Measurements from ENCODE around the gene CNST.
A peak's percentile ranks its signal among the peaks of the same experiment; 100 is the strongest.
"Not testable (repeated sequence)": the region's sequence is repeated elsewhere in the genome, so short reads cannot be mapped to it uniquely, and the experiment has no call there.

CNST gene

GRCh38 chr1:246567646-246568235, 1.5 kb downstream of the CNST start:
- no peak for DNase-seq (ENCODE audit: low spot score in 2 of 2)
- Histone ChIP-seq H3K27me3 (ENCODE audit: low read depth) (no peaks in the 10 kb centered on the region), H3K4me3 (peak overlapping the region; percentile 93), H3K9me3 (no peaks in the 10 kb centered on the region), H3K4me1 (peaks cover 6% of the 10 kb centered on the region; the same call in 1 of the 2 replicates), H3K36me3 (replicated peaks) (peaks cover 9% of the 10 kb centered on the region; the same call in 1 of the 2 replicates)
- in situ Hi-C loops (cut with MboI; ENCODE audit: low sequenced_read_pairs), result no loop called here

- no peaks in the 10 kb centered on the region for H3K27me3 ChIP-seq (ENCODE audit: low read depth)
- DNase-seq (ENCODE audit: low spot score in 2 of 2), result no peak
- in situ Hi-C loops (cut with MboI; ENCODE audit: low sequenced_read_pairs), result no loop called here
- H3K36me3 ChIP-seq (replicated peaks), result 0 out of 2 replicates have a peak, but pooled peaks cover 2% of the 10 kb centered on the region
- H3K4me3 ChIP-seq, result no peak overlapping the region
- H3K4me1 ChIP-seq, result peaks cover 6% of the 10 kb centered on the region; the same call in 1 of the 2 replicates
- H3K9me3 ChIP-seq, result no peaks in the 10 kb centered on the region
These were observed 3.3 kb downstream of the CNST start for GRCh38 chr1:246569248-246570238.

GRCh38 chr1:246571309-246571708, 5.1 kb downstream of the CNST start:
- H3K27me3 ChIP-seq (ENCODE audit: low read depth); DNase-seq (ENCODE audit: low spot score in 2 of 2); H3K4me3 ChIP-seq; H3K4me1 ChIP-seq; H3K36me3 ChIP-seq (replicated peaks); H3K9me3 ChIP-seq; in situ Hi-C loops (cut with MboI; ENCODE audit: low sequenced_read_pairs): not testable (repeated sequence)

- peaks cover 4% of the 10 kb centered on the region; the same call in 1 of the 2 replicates for H3K4me1 ChIP-seq
These were observed 5.7 kb downstream of the CNST start for GRCh38 chr1:246571953-246572352.

GRCh38 chr1:246572785-246573184, 6.5 kb downstream of the CNST start:
- Histone ChIP-seq H3K36me3 (replicated peaks) (no peaks in the 10 kb centered on the region), H3K9me3 (no peaks in the 10 kb centered on the region), H3K4me3 (no peak overlapping the region), H3K4me1 (no peaks in the 10 kb centered on the region; the same call in 1 of the 2 replicates), H3K27me3 (ENCODE audit: low read depth) (no peaks in the 10 kb centered on the region)
- DNase-seq (ENCODE audit: low spot score in 2 of 2), result no peak
- in situ Hi-C loops (cut with MboI; ENCODE audit: low sequenced_read_pairs), result no loop called here

More at GRCh38 chr1:246571953-246572352, 5.7 kb downstream of the CNST start:
- H3K27me3 ChIP-seq (ENCODE audit: low read depth), result no peaks in the 10 kb centered on the region
- in situ Hi-C loops (cut with MboI; ENCODE audit: low sequenced_read_pairs), result no loop called here
- H3K36me3 ChIP-seq (replicated peaks), result no peaks in the 10 kb centered on the region
- DNase-seq (ENCODE audit: low spot score in 2 of 2), result no peak
- H3K4me3 ChIP-seq, result no peak overlapping the region
- no peaks in the 10 kb centered on the region for H3K9me3 ChIP-seq

GRCh38 chr1:246573491-246573890, 7.2 kb downstream of the CNST start:
- no peak overlapping the region for H3K4me3 ChIP-seq
- no peaks in the 10 kb centered on the region for H3K9me3 ChIP-seq
- in situ Hi-C loops (cut with MboI; ENCODE audit: low sequenced_read_pairs), result no loop called here
- H3K27me3 ChIP-seq (ENCODE audit: low read depth), result no peaks in the 10 kb centered on the region
- no peaks in the 10 kb centered on the region; the same call in 1 of the 2 replicates for H3K4me1 ChIP-seq
- no peaks in the 10 kb centered on the region for H3K36me3 ChIP-seq (replicated peaks)
- DNase-seq (ENCODE audit: low spot score in 2 of 2), result no peak

- Histone ChIP-seq H3K4me3 (no peak overlapping the region), H3K27me3 (ENCODE audit: low read depth) (no peaks in the 10 kb centered on the region), H3K9me3 (no peaks in the 10 kb centered on the region), H3K4me1 (no peaks in the 10 kb centered on the region), H3K36me3 (replicated peaks) (no peaks in the 10 kb centered on the region)
- no peak for DNase-seq (ENCODE audit: low spot score in 2 of 2)
- in situ Hi-C loops (cut with MboI; ENCODE audit: low sequenced_read_pairs), result no loop called here
These were observed 10.4 kb downstream of the CNST start for GRCh38 chr1:246576709-246577032.

- DNase-seq (ENCODE audit: low spot score in 2 of 2), result no peak
- H3K4me1 ChIP-seq, result no peaks in the 10 kb centered on the region
- H3K27me3 ChIP-seq (ENCODE audit: low read depth), result no peaks in the 10 kb centered on the region
- in situ Hi-C loops (cut with MboI; ENCODE audit: low sequenced_read_pairs), result no loop called here
- no peaks in the 10 kb centered on the region for H3K36me3 ChIP-seq (replicated peaks)
- no peaks in the 10 kb centered on the region for H3K9me3 ChIP-seq
- H3K4me3 ChIP-seq, result no peak overlapping the region
These were observed 10.9 kb downstream of the CNST start for GRCh38 chr1:246577082-246577719.

- Histone ChIP-seq H3K36me3 (replicated peaks) (no peaks in the 10 kb centered on the region), H3K9me3 (no peaks in the 10 kb centered on the region), H3K4me3 (no peak overlapping the region), H3K27me3 (ENCODE audit: low read depth) (no peaks in the 10 kb centered on the region), H3K4me1 (peaks cover under 1% of the 10 kb centered on the region; the same call in 1 of the 2 replicates)
- no peak for DNase-seq (ENCODE audit: low spot score in 2 of 2)
- in situ Hi-C loops (cut with MboI; ENCODE audit: low sequenced_read_pairs), result no loop called here
These were observed 11.5 kb downstream of the CNST start for GRCh38 chr1:246577720-246578106.

- Histone ChIP-seq H3K4me1 (peaks cover 13% of the 10 kb centered on the region), H3K9me3 (no peaks in the 10 kb centered on the region), H3K27me3 (ENCODE audit: low read depth) (no peaks in the 10 kb centered on the region), H3K4me3 (no peak overlapping the region), H3K36me3 (replicated peaks) (no peaks in the 10 kb centered on the region)
- in situ Hi-C loops (cut with MboI; ENCODE audit: low sequenced_read_pairs), result no loop called here
- no peak for DNase-seq (ENCODE audit: low spot score in 2 of 2)
These were observed 13.6 kb downstream of the CNST start for GRCh38 chr1:246579818-246580217.

- in situ Hi-C loops (cut with MboI; ENCODE audit: low sequenced_read_pairs), result no loop called here
These were observed 14.5 kb downstream of the CNST start for GRCh38 chr1:246580497-246581370.

GRCh38 chr1:246582301-246583055, 16.2 kb downstream of the CNST start:
- no peaks in the 10 kb centered on the region for H3K27me3 ChIP-seq (ENCODE audit: low read depth)
- no peaks in the 10 kb centered on the region for H3K9me3 ChIP-seq
- H3K4me3 ChIP-seq, result no peak overlapping the region
- no peak for DNase-seq (ENCODE audit: low spot score in 2 of 2)
- in situ Hi-C loops (cut with MboI; ENCODE audit: low sequenced_read_pairs), result no loop called here
- peaks cover 15% of the 10 kb centered on the region for H3K4me1 ChIP-seq
- H3K36me3 ChIP-seq (replicated peaks), result no peaks in the 10 kb centered on the region

More at GRCh38 chr1:246580497-246581370, 14.5 kb downstream of the CNST start:
- Histone ChIP-seq H3K9me3 (no peaks in the 10 kb centered on the region), H3K27me3 (ENCODE audit: low read depth) (no peaks in the 10 kb centered on the region), H3K4me1 (peaks cover 13% of the 10 kb centered on the region), H3K4me3 (no peak overlapping the region), H3K36me3 (replicated peaks) (no peaks in the 10 kb centered on the region)
- no peak for DNase-seq (ENCODE audit: low spot score in 2 of 2)
